ENCODE results near the gene PUS10. TPM values are rescaled to one million over a fixed set of nuclear protein-coding genes. Genes with fewer than 3 reads are reported as not detected.

Gene PUS10
- total RNA-seq, 1 experiment from 2014 or later: 5.6 TPM

DNA sequence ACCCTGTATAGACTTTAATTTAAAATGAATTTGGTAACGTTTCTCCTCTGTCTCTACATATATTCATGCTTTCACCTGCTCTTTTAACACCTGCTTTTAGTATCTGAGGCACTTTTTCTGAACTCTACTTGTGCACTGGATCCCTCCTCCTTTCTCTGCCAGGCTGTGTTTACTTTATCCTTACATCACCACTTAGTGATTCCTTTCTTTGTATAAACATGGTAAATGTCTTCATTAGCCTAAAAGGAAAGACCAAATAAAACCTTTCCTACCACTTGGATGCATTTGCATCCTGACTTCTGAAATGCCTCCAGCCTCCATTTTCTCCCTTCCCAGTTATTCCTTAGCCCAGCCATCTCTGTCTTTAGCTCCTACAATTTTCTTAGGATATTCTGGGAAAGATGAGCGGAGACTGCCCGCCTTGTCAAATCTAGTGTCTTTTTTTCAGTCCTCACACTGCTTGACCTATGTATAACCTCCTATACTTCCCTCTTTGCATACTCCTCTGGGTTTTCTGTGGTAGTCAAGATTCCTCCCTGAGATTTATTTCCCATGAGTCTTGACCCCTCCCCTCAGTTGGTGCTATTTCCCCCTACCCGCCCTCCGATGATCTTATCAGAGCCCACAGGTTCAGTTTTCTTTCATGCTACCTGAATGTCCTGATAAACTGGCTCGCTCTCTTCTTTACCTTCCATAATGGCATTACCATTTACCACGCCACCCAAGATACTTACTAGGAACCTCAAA is 91.9 kb downstream of the PUS10 start:
- Histone ChIP-seq H2AFZ (ENCODE audit: low read depth, low read length, poor library complexity, severe bottlenecking) (no peak overlapping the region), H3K27me3 (ENCODE audit: insufficient read depth, low read length) (no peaks in the 10 kb centered on the region), H3K4me1 (ENCODE audit: control insufficient read depth in 1 of 2, insufficient read depth in 2 of 2, low read length in 2 of 2) (no peaks in the 10 kb centered on the region), H3K9me2 (ENCODE audit: insufficient read depth) (no peaks in the 10 kb centered on the region), H3K4me3 (replicated peaks in 1 of 2; ENCODE audit: low read depth in 1 of 2, low read length in 2 of 2) (no peak overlapping the region), H3K9ac (ENCODE audit: low read length) (no peak overlapping the region), H3K27ac (ENCODE audit: low read depth, low read length) (no peak overlapping the region), H3K4me2 (ENCODE audit: low read length) (no peak overlapping the region), H4K20me1 (ENCODE audit: insufficient read depth) (no peaks in the 10 kb centered on the region), H3K36me3 (ENCODE audit: control insufficient read depth in 1 of 2, insufficient read depth in 2 of 2, low read length in 2 of 2) (peaks cover 7 to 8% of the 10 kb centered on the region in 2 experiments; a peak in 3 of 4 replicates), H3K9me3 (ENCODE audit: control insufficient read depth in 1 of 2, insufficient read depth in 1 of 2, low read depth in 1 of 2, low read length in 2 of 2) (no peaks in the 10 kb centered on the region), H3K79me2 (ENCODE audit: insufficient read depth, low read length) (no peaks in the 10 kb centered on the region)
- ChIA-PET POLR2A (interaction anchor here (0.7 kb wide), 1 partner anchor 230 kb away, joined by 3 read pairs; no protein-coding TSS in a partner anchor), CTCF (no interaction called here), RAD21 (ENCODE audit: low non-redundant PET in 1 of 2, low total read pairs in 2 of 2, uncharacterized antibody in 2 of 2, unreplicated experiment in 2 of 2) (no interaction called here)
- ATAC-seq: no peak
- no peak for TF ChIP-seq SIN3A (IDR thresholded peaks at IDR 0.05; ENCODE audit: low read depth)
- no peak for TF ChIP-seq ELF1 (IDR thresholded peaks at IDR 0.05; ENCODE audit: borderline replicate concordance, low read depth)
- no peak for TF ChIP-seq CBX3 (IDR thresholded peaks at IDR 0.05; ENCODE audit: low read depth)
- no peak for TF ChIP-seq TCF7L2 (IDR thresholded peaks at IDR 0.05; ENCODE audit: borderline replicate concordance, extremely low read depth, insufficient read depth, insufficient read length)
- TF ChIP-seq, protein P1, sequence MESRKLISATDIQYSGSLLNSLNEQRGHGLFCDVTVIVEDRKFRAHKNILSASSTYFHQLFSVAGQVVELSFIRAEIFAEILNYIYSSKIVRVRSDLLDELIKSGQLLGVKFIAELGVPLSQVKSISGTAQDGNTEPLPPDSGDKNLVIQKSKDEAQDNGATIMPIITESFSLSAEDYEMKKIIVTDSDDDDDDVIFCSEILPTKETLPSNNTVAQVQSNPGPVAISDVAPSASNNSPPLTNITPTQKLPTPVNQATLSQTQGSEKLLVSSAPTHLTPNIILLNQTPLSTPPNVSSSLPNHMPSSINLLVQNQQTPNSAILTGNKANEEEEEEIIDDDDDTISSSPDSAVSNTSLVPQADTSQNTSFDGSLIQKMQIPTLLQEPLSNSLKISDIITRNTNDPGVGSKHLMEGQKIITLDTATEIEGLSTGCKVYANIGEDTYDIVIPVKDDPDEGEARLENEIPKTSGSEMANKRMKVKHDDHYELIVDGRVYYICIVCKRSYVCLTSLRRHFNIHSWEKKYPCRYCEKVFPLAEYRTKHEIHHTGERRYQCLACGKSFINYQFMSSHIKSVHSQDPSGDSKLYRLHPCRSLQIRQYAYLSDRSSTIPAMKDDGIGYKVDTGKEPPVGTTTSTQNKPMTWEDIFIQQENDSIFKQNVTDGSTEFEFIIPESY (IDR thresholded peaks at IDR 0.05; ENCODE audit: extremely low read depth, insufficient replicate concordance, low read length): no peak
- no peak for TF ChIP-seq ZFX (IDR thresholded peaks at IDR 0.05)
- no peak for TF ChIP-seq RAD21 (IDR thresholded peaks at IDR 0.05; ENCODE audit: low read depth)
- TF ChIP-seq SRF (IDR thresholded peaks at IDR 0.05; ENCODE audit: low read depth): no peak
- TF ChIP-seq POLR2A (IDR thresholded peaks at IDR 0.05; ENCODE audit: borderline replicate concordance, extremely low read depth, insufficient read depth, insufficient read length): no peak
- no peak for TF ChIP-seq SP1 (IDR thresholded peaks at IDR 0.05; ENCODE audit: low read depth)
- TF ChIP-seq EZH2 (IDR thresholded peaks at IDR 0.05): no peak
- TF ChIP-seq JUND (IDR thresholded peaks at IDR 0.05): no peak
- TF ChIP-seq, protein P2, sequence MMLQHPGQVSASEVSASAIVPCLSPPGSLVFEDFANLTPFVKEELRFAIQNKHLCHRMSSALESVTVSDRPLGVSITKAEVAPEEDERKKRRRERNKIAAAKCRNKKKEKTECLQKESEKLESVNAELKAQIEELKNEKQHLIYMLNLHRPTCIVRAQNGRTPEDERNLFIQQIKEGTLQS (IDR thresholded peaks at IDR 0.05): no peak
- TF ChIP-seq CEBPB (IDR thresholded peaks at IDR 0.05; ENCODE audit: low read depth): no peak
- no peak for TF ChIP-seq POLR2AphosphoS5 (IDR thresholded peaks at IDR 0.05; ENCODE audit: low read depth, low read length)
- TF ChIP-seq, protein P3, sequence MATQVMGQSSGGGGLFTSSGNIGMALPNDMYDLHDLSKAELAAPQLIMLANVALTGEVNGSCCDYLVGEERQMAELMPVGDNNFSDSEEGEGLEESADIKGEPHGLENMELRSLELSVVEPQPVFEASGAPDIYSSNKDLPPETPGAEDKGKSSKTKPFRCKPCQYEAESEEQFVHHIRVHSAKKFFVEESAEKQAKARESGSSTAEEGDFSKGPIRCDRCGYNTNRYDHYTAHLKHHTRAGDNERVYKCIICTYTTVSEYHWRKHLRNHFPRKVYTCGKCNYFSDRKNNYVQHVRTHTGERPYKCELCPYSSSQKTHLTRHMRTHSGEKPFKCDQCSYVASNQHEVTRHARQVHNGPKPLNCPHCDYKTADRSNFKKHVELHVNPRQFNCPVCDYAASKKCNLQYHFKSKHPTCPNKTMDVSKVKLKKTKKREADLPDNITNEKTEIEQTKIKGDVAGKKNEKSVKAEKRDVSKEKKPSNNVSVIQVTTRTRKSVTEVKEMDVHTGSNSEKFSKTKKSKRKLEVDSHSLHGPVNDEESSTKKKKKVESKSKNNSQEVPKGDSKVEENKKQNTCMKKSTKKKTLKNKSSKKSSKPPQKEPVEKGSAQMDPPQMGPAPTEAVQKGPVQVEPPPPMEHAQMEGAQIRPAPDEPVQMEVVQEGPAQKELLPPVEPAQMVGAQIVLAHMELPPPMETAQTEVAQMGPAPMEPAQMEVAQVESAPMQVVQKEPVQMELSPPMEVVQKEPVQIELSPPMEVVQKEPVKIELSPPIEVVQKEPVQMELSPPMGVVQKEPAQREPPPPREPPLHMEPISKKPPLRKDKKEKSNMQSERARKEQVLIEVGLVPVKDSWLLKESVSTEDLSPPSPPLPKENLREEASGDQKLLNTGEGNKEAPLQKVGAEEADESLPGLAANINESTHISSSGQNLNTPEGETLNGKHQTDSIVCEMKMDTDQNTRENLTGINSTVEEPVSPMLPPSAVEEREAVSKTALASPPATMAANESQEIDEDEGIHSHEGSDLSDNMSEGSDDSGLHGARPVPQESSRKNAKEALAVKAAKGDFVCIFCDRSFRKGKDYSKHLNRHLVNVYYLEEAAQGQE (IDR thresholded peaks at IDR 0.05; ENCODE audit: low read depth): no peak
- no TSS peak for BruUV-seq (replicated peaks)
- intact Hi-C loops (cut with micrococcal nuclease): no loop called here
- DNase-seq (ENCODE audit: low read depth, low spot score): no peak

Measured in HCT116 (cell line).